HEK293 (cell line): ENCODE results near the gene SYTL5.

Experiments
- CTCF ChIA-PET: fragments of 350-600 bp; formaldehyde crosslinking; extraction: SDS; loops from one replicate; lab custom pipeline; 2021; ENCODE audit warnings: antibody characterized with exemption; lab: Yijun Ruan, JAX
- POLR2A ChIA-PET: fragments of 300-600 bp; formaldehyde crosslinking; extraction: SDS; loops from one replicate; lab custom pipeline; 2020; ENCODE audit warnings: antibody characterized with exemption, inconsistent platforms; lab: Yijun Ruan, JAX
- H3K27ac ChIP-seq: fragments of 200-500 bp; sonication (Bioruptor generic); 2 replicates; pipeline ENCODE4 v1.5.1; 2014; ENCODE audit warnings: low read depth, low read length, control low read depth, inconsistent platforms; ENCODE audit errors: extremely low read depth
- H3K36me3 ChIP-seq, 2 experiments: fragments of 200-500 bp in 1 of 2; sonication (Bioruptor generic) in 1 of 2; 1 replicate in 1 of 2; 2 replicates in 1 of 2; pipeline ENCODE4 v1.5.1; 2014 to 2017; ENCODE audit warnings: inconsistent platforms in 2 of 2, low read length in 2 of 2; ENCODE audit not compliant: control insufficient read depth in 2 of 2, insufficient read depth in 1 of 2
- H3K4me1 ChIP-seq: fragments of 200-500 bp; sonication (Bioruptor generic); 2 replicates; pipeline ENCODE4 v1.5.1; 2014; ENCODE audit warnings: mild to moderate bottlenecking, low read length, inconsistent platforms; ENCODE audit not compliant: control insufficient read depth, insufficient read depth
- H3K4me3 ChIP-seq: 2 replicates; pipeline ENCODE4 v1.5.1; 2011; ENCODE audit warnings: low read depth, mild to moderate bottlenecking, control low read depth, low read length, moderate library complexity
- H3K9me3 ChIP-seq: fragments of 200-500 bp; sonication (Bioruptor generic); 2 replicates; pipeline ENCODE4 v1.5.1; 2014; ENCODE audit warnings: low read depth, low read length, inconsistent platforms; ENCODE audit not compliant: control insufficient read depth, insufficient read depth
- BCL11A ChIP-seq: fragments of 450-650 bp; formaldehyde crosslinking; IDR thresholded peaks from 2 replicates; pipeline ENCODE4 v1.5.1; 2016; ENCODE audit warnings: low read depth, missing biosample characterization, missing genetic modification characterization
- GLI2 ChIP-seq: fragments of 450-650 bp; formaldehyde crosslinking; IDR thresholded peaks from 2 replicates; pipeline ENCODE4; 2017; ENCODE audit warnings: missing biosample characterization, missing genetic modification characterization, low read depth, borderline replicate concordance
- KLF10 ChIP-seq: fragments of 450-650 bp; IDR thresholded peaks from 2 replicates; pipeline ENCODE4 v1.5.1; 2018; ENCODE audit warnings: missing biosample characterization, mild to moderate bottlenecking, missing genetic modification characterization
- KLF16 ChIP-seq: fragments of 450-650 bp; formaldehyde crosslinking; IDR thresholded peaks from 2 replicates; pipeline ENCODE4 v1.5.1; 2017; ENCODE audit warnings: missing biosample characterization, missing genetic modification characterization
- MEIS1 ChIP-seq: sonication (generic); formaldehyde crosslinking; IDR thresholded peaks from 2 replicates; pipeline ENCODE4 v1.8.1; 2022; ENCODE audit warnings: missing genetic modification reagents, mild to moderate bottlenecking, borderline replicate concordance
- YY2 ChIP-seq: fragments of 450-650 bp; formaldehyde crosslinking; IDR thresholded peaks from 2 replicates; pipeline ENCODE4 v1.5.1; 2016; ENCODE audit warnings: missing biosample characterization, missing genetic modification characterization
- ZIC2 ChIP-seq: fragments of 450-650 bp; formaldehyde crosslinking; IDR thresholded peaks from 2 replicates; pipeline ENCODE4 v1.5.1; 2016; ENCODE audit warnings: missing biosample characterization, missing genetic modification characterization
- ZNF16 ChIP-seq: fragments of 450-650 bp; formaldehyde crosslinking; IDR thresholded peaks from 2 replicates; pipeline ENCODE4 v1.5.1; 2016; ENCODE audit warnings: low read depth, missing biosample characterization, missing genetic modification characterization
- ZNF202 ChIP-seq: fragments of 450-650 bp; formaldehyde crosslinking; IDR thresholded peaks from 2 replicates; pipeline ENCODE4 v1.5.1; 2016; ENCODE audit warnings: missing biosample characterization, missing genetic modification characterization, borderline replicate concordance
- ZNF223 ChIP-seq: fragments of 450-650 bp; formaldehyde crosslinking; IDR thresholded peaks from 2 replicates; pipeline ENCODE4 v1.5.1; 2016; ENCODE audit warnings: missing biosample characterization, missing genetic modification characterization
- ZNF239 ChIP-seq: fragments of 450-650 bp; formaldehyde crosslinking; IDR thresholded peaks from 2 replicates; pipeline ENCODE4 v1.5.1; 2016; ENCODE audit warnings: missing biosample characterization, missing genetic modification characterization
- ZNF335 ChIP-seq: fragments of 450-650 bp; formaldehyde crosslinking; conservative IDR thresholded peaks from 2 replicates; pipeline ENCODE4 v1.5.1; 2016; ENCODE audit warnings: missing biosample characterization, missing genetic modification characterization
- ZNF350 ChIP-seq: fragments of 450-650 bp; formaldehyde crosslinking; IDR thresholded peaks from 2 replicates; pipeline ENCODE4 v1.5.0; 2017; ENCODE audit warnings: missing biosample characterization, mild to moderate bottlenecking, missing genetic modification characterization
- ZNF391 ChIP-seq: fragments of 450-650 bp; formaldehyde crosslinking; IDR thresholded peaks from 2 replicates; pipeline ENCODE4 v1.5.1; 2016; ENCODE audit warnings: low read depth, missing biosample characterization, missing genetic modification characterization, borderline replicate concordance
- ZNF404 ChIP-seq: fragments of 450-650 bp; formaldehyde crosslinking; IDR thresholded peaks from 2 replicates; pipeline ENCODE4 v1.5.1; 2017; ENCODE audit warnings: missing biosample characterization, missing genetic modification characterization
- ZNF48 ChIP-seq: fragments of 450-650 bp; formaldehyde crosslinking; IDR thresholded peaks from 2 replicates; pipeline ENCODE4 v1.5.1; 2016; ENCODE audit warnings: missing biosample characterization, missing genetic modification characterization
- ZNF501 ChIP-seq: fragments of 450-650 bp; formaldehyde crosslinking; IDR thresholded peaks from 2 replicates; pipeline ENCODE4 v1.5.1; 2016; ENCODE audit warnings: missing biosample characterization, missing genetic modification characterization
- ZNF510 ChIP-seq: fragments of 450-650 bp; formaldehyde crosslinking; IDR thresholded peaks from 2 replicates; pipeline ENCODE4 v1.5.1; 2018; ENCODE audit warnings: mild to moderate bottlenecking, missing genetic modification characterization, missing biosample characterization; ENCODE audit not compliant: insufficient replicate concordance
- ZNF529 ChIP-seq: fragments of 450-650 bp; formaldehyde crosslinking; IDR thresholded peaks from 2 replicates; pipeline ENCODE4 v1.5.1; 2017; ENCODE audit warnings: missing genetic modification characterization, missing biosample characterization; ENCODE audit not compliant: insufficient replicate concordance
- ZNF571 ChIP-seq: fragments of 450-650 bp; formaldehyde crosslinking; IDR thresholded peaks from 2 replicates; pipeline ENCODE4 v1.5.0; 2017; ENCODE audit warnings: missing biosample characterization, missing genetic modification characterization
- ZNF610 ChIP-seq: fragments of 450-650 bp; formaldehyde crosslinking; IDR thresholded peaks from 2 replicates; pipeline ENCODE4 v1.5.1; 2016; ENCODE audit warnings: missing biosample characterization, missing genetic modification characterization, borderline replicate concordance
- ZNF623 ChIP-seq: fragments of 450-650 bp; formaldehyde crosslinking; IDR thresholded peaks from 2 replicates; pipeline ENCODE4 v1.5.1; 2016; ENCODE audit warnings: missing biosample characterization, missing genetic modification characterization
- ZNF626 ChIP-seq: fragments of 450-650 bp; sonication (Bioruptor Pico); formaldehyde crosslinking; IDR thresholded peaks from 2 replicates; pipeline ENCODE4 v1.5.1; 2018; ENCODE audit warnings: missing biosample characterization, missing genetic modification characterization, inconsistent platforms
- ZNF677 ChIP-seq: fragments of 450-650 bp; IDR thresholded peaks from 2 replicates; pipeline ENCODE4 v1.5.0; 2018; ENCODE audit warnings: missing biosample characterization, mild to moderate bottlenecking, missing genetic modification characterization, moderate library complexity
- ZNF791 ChIP-seq: fragments of 450-650 bp; formaldehyde crosslinking; IDR thresholded peaks from 2 replicates; pipeline ENCODE4 v1.5.1; 2016; ENCODE audit warnings: missing biosample characterization, missing genetic modification characterization
- ZSCAN16 ChIP-seq: fragments of 450-650 bp; formaldehyde crosslinking; IDR thresholded peaks from 2 replicates; pipeline ENCODE4 v1.5.1; 2016; ENCODE audit warnings: missing biosample characterization, missing genetic modification characterization
- TF ChIP-seq, protein P1 (sequence below): fragments of 450-650 bp; formaldehyde crosslinking; IDR thresholded peaks from 2 replicates; pipeline ENCODE4 v1.5.1; 2016; ENCODE audit warnings: missing biosample characterization, missing genetic modification characterization
- TF ChIP-seq, protein P2 (sequence below): fragments of 450-650 bp; formaldehyde crosslinking; IDR thresholded peaks from 2 replicates; pipeline ENCODE4 v1.5.1; 2016; ENCODE audit warnings: missing biosample characterization, missing genetic modification characterization
- TF ChIP-seq, protein P3 (sequence below): fragments of 450-650 bp; formaldehyde crosslinking; IDR thresholded peaks from 2 replicates; pipeline ENCODE4 v1.5.1; 2017; ENCODE audit warnings: missing biosample characterization, missing genetic modification characterization

The SYTL5 gene

DNA sequence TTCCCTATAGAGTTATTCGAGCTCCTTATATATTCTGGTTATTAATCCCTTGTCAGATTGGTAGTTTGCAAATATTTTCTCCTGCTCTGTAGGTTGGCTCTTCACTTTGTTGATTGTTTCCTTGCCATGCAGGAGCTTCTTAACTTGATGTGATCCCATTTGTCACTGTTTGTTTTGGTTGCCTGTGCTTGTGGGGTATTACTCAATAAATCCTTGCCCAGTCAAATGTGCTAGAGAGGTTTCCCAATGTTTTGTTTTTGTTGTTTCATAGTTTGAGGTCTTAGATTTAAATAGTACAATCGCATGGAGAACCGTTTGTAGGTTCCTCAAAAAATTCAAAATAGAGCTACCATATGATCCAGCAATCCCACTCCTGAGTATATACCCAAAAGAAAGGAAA is 2.3 kb upstream of the SYTL5 start:
- no peaks in the 10 kb centered on the region for H3K9me3 ChIP-seq
- H3K4me3 ChIP-seq, result no peak overlapping the region
- TF ChIP-seq KLF10 (tag by site-specific recombination) (no peak), ZNF501 (no peak), ZNF223 (tag by site-specific recombination) (no peak), YY2 (tag by site-specific recombination) (no peak), ZNF677 (tag by site-specific recombination) (no peak), MEIS1 (CRISPR knock-in tag) (no peak), ZIC2 (tag by site-specific recombination) (no peak), ZNF623 (tag by site-specific recombination) (no peak), ZNF48 (tag by site-specific recombination) (no peak)
- TF ChIP-seq, protein P1, sequence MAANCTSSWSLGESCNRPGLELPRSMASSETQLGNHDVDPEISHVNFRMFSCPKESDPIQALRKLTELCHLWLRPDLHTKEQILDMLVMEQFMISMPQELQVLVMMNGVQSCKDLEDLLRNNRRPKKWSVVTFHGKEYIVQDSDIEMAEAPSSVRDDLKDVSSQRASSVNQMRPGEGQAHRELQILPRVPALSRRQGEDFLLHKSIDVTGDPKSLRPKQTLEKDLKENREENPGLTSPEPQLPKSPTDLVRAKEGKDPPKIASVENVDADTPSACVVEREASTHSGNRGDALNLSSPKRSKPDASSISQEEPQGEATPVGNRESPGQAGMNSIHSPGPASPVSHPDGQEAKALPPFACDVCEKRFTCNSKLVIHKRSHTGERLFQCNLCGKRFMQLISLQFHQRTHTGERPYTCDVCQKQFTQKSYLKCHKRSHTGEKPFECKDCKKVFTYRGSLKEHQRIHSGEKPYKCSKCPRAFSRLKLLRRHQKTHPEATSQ, result no peak
- TF ChIP-seq, protein P2, sequence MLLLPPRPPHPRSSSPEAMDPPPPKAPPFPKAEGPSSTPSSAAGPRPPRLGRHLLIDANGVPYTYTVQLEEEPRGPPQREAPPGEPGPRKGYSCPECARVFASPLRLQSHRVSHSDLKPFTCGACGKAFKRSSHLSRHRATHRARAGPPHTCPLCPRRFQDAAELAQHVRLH (tag by site-specific recombination), result no peak
- TF ChIP-seq, protein P3, sequence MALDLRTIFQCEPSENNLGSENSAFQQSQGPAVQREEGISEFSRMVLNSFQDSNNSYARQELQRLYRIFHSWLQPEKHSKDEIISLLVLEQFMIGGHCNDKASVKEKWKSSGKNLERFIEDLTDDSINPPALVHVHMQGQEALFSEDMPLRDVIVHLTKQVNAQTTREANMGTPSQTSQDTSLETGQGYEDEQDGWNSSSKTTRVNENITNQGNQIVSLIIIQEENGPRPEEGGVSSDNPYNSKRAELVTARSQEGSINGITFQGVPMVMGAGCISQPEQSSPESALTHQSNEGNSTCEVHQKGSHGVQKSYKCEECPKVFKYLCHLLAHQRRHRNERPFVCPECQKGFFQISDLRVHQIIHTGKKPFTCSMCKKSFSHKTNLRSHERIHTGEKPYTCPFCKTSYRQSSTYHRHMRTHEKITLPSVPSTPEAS (tag by site-specific recombination), result no peak
- H3K27ac ChIP-seq, result no peak overlapping the region
- ChIA-PET CTCF (interaction anchor here (0.9 kb wide), 2 partner anchors 9 to 162 kb away, joined by 3 read pairs; no protein-coding TSS in a partner anchor), POLR2A (no interaction called here)
- H3K4me1 ChIP-seq, result no peaks in the 10 kb centered on the region
- no peaks in the 10 kb centered on the region for H3K36me3 ChIP-seq

DNA sequence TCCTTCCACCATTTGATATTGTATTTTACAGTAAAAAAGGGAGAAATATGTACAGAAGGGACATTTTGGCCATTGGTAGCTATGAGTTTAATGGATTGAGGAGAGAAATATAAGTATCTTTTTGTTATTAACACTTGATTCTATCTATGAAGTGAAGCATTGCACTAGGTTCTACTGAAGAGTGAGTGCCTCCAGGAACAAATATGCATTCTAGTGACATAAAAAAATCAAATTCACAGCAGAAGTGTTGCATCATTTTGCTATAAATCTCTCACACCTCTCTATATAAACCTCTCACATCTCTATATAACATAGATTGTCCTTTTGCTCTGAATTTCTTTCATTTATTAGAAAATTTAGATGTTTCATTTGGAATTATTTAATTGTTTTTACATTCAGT is 425 bp downstream of the SYTL5 start:
- CTCF ChIA-PET, result interaction anchor here (0.6 to 1.1 kb wide), 3 partner anchors 11 to 277 kb away, joined by 3 to 4 read pairs (median 3); no protein-coding TSS in a partner anchor
- Histone ChIP-seq H3K36me3 (no peaks in the 10 kb centered on the region), H3K4me3 (no peak overlapping the region), H3K27ac (no peak overlapping the region), H3K4me1 (no peaks in the 10 kb centered on the region), H3K9me3 (no peaks in the 10 kb centered on the region)
- POLR2A ChIA-PET, result no interaction called here
- TF ChIP-seq ZNF404, result no peak
- no peak for TF ChIP-seq GLI2 (tag by site-specific recombination)
- no peak for TF ChIP-seq ZNF335 (tag by site-specific recombination)
- TF ChIP-seq ZNF791 (tag by site-specific recombination), result no peak
- no peak for TF ChIP-seq ZNF391 (tag by site-specific recombination)
- TF ChIP-seq ZNF510 (tag by site-specific recombination), result no peak
- TF ChIP-seq ZNF239 (tag by site-specific recombination), result no peak
- no peak for TF ChIP-seq ZNF529

DNA sequence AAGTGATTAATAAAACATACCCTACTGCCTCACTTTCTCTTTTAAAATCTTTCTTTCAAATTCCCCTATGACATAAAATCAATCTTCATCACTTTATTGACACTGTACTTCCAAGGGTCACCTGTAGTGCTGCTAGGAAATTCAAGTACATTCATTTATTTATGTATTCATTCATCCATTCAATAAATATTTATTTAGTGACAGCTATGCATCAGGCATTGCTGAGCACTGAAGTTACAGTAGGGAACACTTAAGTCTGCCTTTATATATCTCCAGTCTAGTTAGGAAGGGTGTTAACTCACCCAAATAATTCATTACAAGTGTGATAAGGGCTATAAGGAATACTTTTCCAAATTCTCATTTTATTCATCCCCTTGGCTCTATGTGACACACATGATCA is 2.3 kb downstream of the SYTL5 start:
- no peak for TF ChIP-seq ZSCAN16 (tag by site-specific recombination)
- no peak for TF ChIP-seq ZNF626 (tag by site-specific recombination)
- TF ChIP-seq BCL11A (tag by site-specific recombination), result no peak
- TF ChIP-seq ZNF202 (tag by site-specific recombination), result no peak
- no peak for TF ChIP-seq KLF16 (tag by site-specific recombination)
- no peak for TF ChIP-seq ZNF350 (tag by site-specific recombination)
- no peak for TF ChIP-seq ZNF571 (tag by site-specific recombination)
- TF ChIP-seq ZNF48 (tag by site-specific recombination), result no peak
- no peak for TF ChIP-seq ZNF610
- TF ChIP-seq ZNF623 (tag by site-specific recombination), result no peak
- no peak for TF ChIP-seq ZNF16 (tag by site-specific recombination)
- CTCF ChIA-PET, result interaction anchor here (0.5 to 1.3 kb wide), 3 partner anchors 11 to 181 kb away, joined by 4 to 5 read pairs (median 4); no protein-coding TSS in a partner anchor

More for the DNA sequence above, 2.3 kb downstream of the SYTL5 start:
- POLR2A ChIA-PET, result no interaction called here
- no peak overlapping the region for H3K4me3 ChIP-seq
- H3K36me3 ChIP-seq, result no peaks in the 10 kb centered on the region
- H3K9me3 ChIP-seq, result no peaks in the 10 kb centered on the region
- H3K4me1 ChIP-seq, result no peaks in the 10 kb centered on the region
- H3K27ac ChIP-seq, result no peak overlapping the region
